Measurements from ENCODE around the gene HPSE2. TPM values are rescaled to one million over a fixed set of nuclear protein-coding genes. Genes with fewer than 3 reads are reported as not detected.

HPSE2 gene
- total and polyA plus RNA-seq, 4 donors: 0.05 TPM; not detected in 3

- peak overlapping the region in 1 of 3 donors; percentile 35 for H3K4me3 ChIP-seq (ENCODE audit: low read depth in 1 of 3, low read length in 3 of 3)
- peaks cover 0 to 28% (median 12%) of the 10 kb centered on the region in 4 donors for H3K27me3 ChIP-seq (ENCODE audit: control insufficient read depth in 4 of 4, insufficient read depth in 4 of 4, low read length in 3 of 4)
- H3K27ac ChIP-seq (ENCODE audit: low read depth in 1 of 2, low read length in 2 of 2): no peak overlapping the region
- 11% methylated on average over 18 of the region's 18 CpGs for WGBS
- H3K4me1 ChIP-seq (ENCODE audit: control insufficient read depth in 4 of 4, insufficient read depth in 4 of 4, low read length in 3 of 4): peaks cover 4 to 29% (median 17%) of the 10 kb centered on the region in 4 donors
- TF ChIP-seq, protein P1, sequence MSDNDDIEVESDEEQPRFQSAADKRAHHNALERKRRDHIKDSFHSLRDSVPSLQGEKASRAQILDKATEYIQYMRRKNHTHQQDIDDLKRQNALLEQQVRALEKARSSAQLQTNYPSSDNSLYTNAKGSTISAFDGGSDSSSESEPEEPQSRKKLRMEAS (IDR thresholded peaks at IDR 0.05): no peak
- TF ChIP-seq JUND (IDR thresholded peaks at IDR 0.05) (no peak), RAD21 (IDR thresholded peaks at IDR 0.05) (no peak), HNF4A (conservative IDR thresholded peaks at IDR 0.05) (no peak), TAF1 (conservative IDR thresholded peaks at IDR 0.05) (no peak)
- no peak overlapping the region for H3K9ac ChIP-seq (ENCODE audit: low read depth in 1 of 2, low read length in 2 of 2)
- no peaks in the 10 kb centered on the region for H3K9me3 ChIP-seq (ENCODE audit: control insufficient read depth in 4 of 4, low read length in 3 of 4)
- DNase-seq (ENCODE audit: low spot score): no peak
- no peaks in the 10 kb centered on the region for H3K36me3 ChIP-seq (ENCODE audit: control insufficient read depth in 4 of 4, insufficient read depth in 3 of 4, low read depth in 1 of 4, low read length in 3 of 4)
These were observed 2.5 kb downstream of the HPSE2 start for GRCh38 chr10:99233000-99233688.

GRCh38 chr10:99232360-99232999 lies 3.2 kb downstream of the HPSE2 start:
- H3K9me3 ChIP-seq (ENCODE audit: control insufficient read depth in 4 of 4, low read length in 3 of 4): no peaks in the 10 kb centered on the region
- H3K4me3 ChIP-seq (ENCODE audit: low read depth in 1 of 3, low read length in 3 of 3): no peak overlapping the region
- no peaks in the 10 kb centered on the region for H3K36me3 ChIP-seq (ENCODE audit: control insufficient read depth in 4 of 4, insufficient read depth in 3 of 4, low read depth in 1 of 4, low read length in 3 of 4)
- H3K27me3 ChIP-seq (ENCODE audit: control insufficient read depth in 4 of 4, insufficient read depth in 4 of 4, low read length in 3 of 4): peaks cover 0 to 28% (median 11%) of the 10 kb centered on the region in 4 donors
- H3K27ac ChIP-seq (ENCODE audit: low read depth in 1 of 2, low read length in 2 of 2): no peak overlapping the region
- 4% methylated on average over 49 of the region's 49 CpGs for WGBS
- H3K9ac ChIP-seq (ENCODE audit: low read depth in 1 of 2, low read length in 2 of 2): no peak overlapping the region
- peaks cover 4 to 29% (median 17%) of the 10 kb centered on the region in 4 donors for H3K4me1 ChIP-seq (ENCODE audit: control insufficient read depth in 4 of 4, insufficient read depth in 4 of 4, low read length in 3 of 4)
- DNase-seq (ENCODE audit: low spot score): no peak
- TF ChIP-seq JUND (IDR thresholded peaks at IDR 0.05) (no peak), SP1 (IDR thresholded peaks at IDR 0.05) (no peak), NR2F2 (IDR thresholded peaks at IDR 0.05) (no peak), HNF4A (conservative IDR thresholded peaks at IDR 0.05) (no peak), HNF4G (IDR thresholded peaks at IDR 0.05) (no peak), EGR1 (IDR thresholded peaks at IDR 0.05; ENCODE audit: low read depth in 2 of 2) (no peak), ATF3 (IDR thresholded peaks at IDR 0.05) (no peak), TAF1 (conservative IDR thresholded peaks at IDR 0.05) (no peak), RAD21 (IDR thresholded peaks at IDR 0.05) (no peak), YY1 (IDR thresholded peaks at IDR 0.05) (no peak), ZBTB33 (IDR thresholded peaks at IDR 0.05) (no peak), FOXA2 (IDR thresholded peaks at IDR 0.05) (no peak), FOXA1 (IDR thresholded peaks at IDR 0.05) (no peak)
- TF ChIP-seq, protein P2, sequence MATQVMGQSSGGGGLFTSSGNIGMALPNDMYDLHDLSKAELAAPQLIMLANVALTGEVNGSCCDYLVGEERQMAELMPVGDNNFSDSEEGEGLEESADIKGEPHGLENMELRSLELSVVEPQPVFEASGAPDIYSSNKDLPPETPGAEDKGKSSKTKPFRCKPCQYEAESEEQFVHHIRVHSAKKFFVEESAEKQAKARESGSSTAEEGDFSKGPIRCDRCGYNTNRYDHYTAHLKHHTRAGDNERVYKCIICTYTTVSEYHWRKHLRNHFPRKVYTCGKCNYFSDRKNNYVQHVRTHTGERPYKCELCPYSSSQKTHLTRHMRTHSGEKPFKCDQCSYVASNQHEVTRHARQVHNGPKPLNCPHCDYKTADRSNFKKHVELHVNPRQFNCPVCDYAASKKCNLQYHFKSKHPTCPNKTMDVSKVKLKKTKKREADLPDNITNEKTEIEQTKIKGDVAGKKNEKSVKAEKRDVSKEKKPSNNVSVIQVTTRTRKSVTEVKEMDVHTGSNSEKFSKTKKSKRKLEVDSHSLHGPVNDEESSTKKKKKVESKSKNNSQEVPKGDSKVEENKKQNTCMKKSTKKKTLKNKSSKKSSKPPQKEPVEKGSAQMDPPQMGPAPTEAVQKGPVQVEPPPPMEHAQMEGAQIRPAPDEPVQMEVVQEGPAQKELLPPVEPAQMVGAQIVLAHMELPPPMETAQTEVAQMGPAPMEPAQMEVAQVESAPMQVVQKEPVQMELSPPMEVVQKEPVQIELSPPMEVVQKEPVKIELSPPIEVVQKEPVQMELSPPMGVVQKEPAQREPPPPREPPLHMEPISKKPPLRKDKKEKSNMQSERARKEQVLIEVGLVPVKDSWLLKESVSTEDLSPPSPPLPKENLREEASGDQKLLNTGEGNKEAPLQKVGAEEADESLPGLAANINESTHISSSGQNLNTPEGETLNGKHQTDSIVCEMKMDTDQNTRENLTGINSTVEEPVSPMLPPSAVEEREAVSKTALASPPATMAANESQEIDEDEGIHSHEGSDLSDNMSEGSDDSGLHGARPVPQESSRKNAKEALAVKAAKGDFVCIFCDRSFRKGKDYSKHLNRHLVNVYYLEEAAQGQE (IDR thresholded peaks at IDR 0.05): no peak
- TF ChIP-seq, protein P1 (IDR thresholded peaks at IDR 0.05): no peak
